Epithelial cell of esophagus (primary cell): ENCODE results near the gene CCDC197.
A peak's percentile ranks its signal among the peaks of the same experiment; 100 is the strongest.

ENCODE experiments used
- DNase-seq: peaks from one replicate; pipeline ENCODE4 v3.0.0; 2010; ENCODE audit warnings: low read depth
- H3K4me3 ChIP-seq: 2 replicates; pipeline ENCODE4 v1.5.1; 2011; ENCODE audit warnings: mild to moderate bottlenecking, low read length, control low read depth
- TF ChIP-seq, protein P1 (sequence below): IDR thresholded peaks from 2 replicates; pipeline ENCODE4 v1.5.1; 2011; ENCODE audit warnings: low read depth, mild to moderate bottlenecking, low read length, control low read depth, inconsistent platforms; ENCODE audit not compliant: insufficient read depth; ENCODE audit errors: missing control alignments

CCDC197 gene

DNA sequence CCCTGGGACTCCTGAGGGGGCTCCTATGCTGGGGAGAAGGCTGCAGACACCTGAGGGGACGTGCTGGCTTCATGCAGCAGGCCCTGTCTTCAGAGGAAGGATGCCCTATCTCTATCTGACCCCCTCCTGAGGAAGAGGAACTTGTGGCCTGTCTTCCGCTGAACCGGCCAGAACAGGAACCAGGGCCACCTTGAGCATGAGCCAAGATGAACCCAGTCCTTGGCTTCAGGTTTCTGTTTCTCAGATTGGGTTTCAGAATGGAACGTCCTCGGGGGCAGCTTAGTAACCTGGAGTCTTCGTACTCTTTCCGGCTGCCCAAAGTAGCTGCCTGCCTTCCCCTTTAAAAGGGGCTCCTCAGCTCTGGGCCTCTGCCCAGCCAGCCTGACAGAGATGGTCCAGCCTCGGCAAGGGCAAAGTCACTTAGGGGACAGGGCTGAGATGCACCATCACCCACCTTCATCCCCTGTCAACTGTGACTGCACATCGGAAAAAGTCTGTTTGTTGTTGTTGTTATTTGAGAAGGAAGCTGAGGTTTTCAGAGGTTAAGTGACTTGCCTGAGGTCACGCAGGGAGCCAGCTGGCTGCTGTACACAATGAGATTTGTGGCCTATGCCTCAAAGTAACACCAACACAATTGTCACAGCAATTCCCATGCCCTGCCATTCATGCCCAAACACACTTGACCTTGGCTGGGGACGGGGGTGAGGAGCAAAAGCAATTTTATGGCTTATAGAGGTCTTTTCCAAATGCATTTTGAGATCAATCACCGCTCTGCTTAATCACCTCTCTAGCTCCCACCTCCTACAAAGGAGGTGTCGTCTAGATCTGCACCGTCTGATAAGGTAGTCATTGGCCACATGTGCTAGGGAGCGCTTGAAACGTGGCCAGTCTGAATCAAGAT lies 34.1 kb upstream of the CCDC197 start:
- H3K4me3 ChIP-seq: no peak overlapping the region
- DNase-seq: no peak
- TF ChIP-seq, protein P1, sequence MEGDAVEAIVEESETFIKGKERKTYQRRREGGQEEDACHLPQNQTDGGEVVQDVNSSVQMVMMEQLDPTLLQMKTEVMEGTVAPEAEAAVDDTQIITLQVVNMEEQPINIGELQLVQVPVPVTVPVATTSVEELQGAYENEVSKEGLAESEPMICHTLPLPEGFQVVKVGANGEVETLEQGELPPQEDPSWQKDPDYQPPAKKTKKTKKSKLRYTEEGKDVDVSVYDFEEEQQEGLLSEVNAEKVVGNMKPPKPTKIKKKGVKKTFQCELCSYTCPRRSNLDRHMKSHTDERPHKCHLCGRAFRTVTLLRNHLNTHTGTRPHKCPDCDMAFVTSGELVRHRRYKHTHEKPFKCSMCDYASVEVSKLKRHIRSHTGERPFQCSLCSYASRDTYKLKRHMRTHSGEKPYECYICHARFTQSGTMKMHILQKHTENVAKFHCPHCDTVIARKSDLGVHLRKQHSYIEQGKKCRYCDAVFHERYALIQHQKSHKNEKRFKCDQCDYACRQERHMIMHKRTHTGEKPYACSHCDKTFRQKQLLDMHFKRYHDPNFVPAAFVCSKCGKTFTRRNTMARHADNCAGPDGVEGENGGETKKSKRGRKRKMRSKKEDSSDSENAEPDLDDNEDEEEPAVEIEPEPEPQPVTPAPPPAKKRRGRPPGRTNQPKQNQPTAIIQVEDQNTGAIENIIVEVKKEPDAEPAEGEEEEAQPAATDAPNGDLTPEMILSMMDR: no peak

DNA sequence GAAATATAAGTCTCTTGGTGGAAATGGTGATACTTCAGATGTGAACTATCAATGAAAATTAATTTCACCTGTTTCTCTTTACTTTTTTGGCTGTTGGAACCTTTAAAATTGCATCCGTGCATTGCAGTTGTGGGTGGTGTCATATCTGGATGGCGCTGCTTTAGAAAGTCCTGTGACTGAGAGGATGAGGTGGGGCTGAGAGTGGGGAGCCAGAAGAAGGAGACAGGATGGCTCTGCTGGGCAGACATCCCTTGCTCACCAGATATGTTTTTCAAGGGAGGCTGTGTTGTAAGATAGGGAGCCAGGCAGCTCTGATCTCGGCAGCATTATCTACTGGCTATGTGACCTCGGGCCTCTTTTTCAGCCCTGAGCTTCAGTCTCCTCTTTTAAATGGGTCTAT lies 33.4 kb upstream of the CCDC197 start:
- TF ChIP-seq, protein P1: no peak
- DNase-seq: no peak
- no peak overlapping the region for H3K4me3 ChIP-seq

DNA sequence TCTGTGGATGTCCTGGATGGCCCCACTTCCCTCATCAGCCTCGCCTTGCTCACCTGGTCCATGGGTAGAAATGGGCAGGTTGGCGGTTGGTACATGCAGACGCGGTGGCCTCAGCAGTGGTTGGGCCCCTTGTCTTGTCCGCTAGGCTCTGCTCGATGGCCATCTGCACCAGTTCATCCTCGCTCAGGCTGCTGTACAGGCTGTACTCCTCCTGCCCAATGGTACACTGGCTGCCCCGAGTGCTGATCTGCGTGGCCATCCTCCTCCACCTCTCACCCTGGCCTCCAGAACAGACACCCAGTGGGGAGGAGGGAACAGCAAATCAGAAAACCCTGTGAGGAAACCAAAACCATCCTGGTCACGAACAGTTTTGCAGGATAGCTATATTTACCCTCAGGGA lies 32.8 kb upstream of the CCDC197 start:
- DNase-seq: no peak
- no peak overlapping the region for H3K4me3 ChIP-seq
- TF ChIP-seq, protein P1: no peak

DNA sequence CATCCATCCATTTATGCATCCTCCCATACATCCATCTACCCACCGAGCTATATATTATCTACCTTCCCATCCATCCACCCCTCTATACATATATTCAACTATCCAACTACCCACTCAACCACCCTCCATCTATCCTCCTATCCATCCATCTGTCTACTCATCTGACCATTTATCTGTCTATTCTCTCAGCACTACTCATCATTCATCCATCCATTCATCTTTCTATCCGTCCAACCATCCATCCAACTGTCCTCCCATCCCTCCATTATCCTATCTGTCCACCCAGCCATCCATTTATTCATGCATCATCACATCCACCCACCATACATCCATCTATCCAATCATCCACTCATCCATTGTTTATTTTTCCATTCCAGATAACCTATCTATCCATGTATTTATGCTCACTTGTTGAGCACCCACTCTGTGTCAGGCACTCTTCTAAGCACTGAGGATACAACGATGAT lies 32.2 kb upstream of the CCDC197 start:
- TF ChIP-seq, protein P1: no peak
- no peak for DNase-seq
- no peak overlapping the region for H3K4me3 ChIP-seq

DNA sequence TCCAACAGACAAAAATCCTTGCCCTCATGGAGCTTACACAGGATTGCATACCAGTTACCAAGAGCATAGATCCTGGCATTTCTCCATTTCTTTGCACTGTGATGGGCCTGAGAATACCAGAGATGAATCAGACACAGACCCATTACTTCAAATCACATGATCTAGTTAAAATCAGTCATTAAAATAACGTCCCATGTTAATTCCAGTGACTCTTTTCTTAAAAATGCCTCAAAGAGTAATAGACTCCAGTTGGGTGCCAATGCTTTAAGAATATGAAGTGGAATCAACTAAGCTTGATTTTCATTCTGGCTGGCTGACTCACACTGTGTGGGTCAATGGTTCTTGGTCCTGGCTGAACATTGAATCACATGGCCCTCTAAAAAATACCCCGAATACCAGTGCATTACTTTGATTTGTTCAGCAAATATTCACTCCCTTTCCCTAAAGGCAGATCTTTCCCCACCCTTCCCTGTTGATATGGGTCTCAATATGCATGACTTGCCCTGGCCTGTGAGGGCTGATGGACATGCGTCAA lies 31.7 kb upstream of the CCDC197 start:
- H3K4me3 ChIP-seq: no peak overlapping the region
- peak; percentile 72 for DNase-seq
- TF ChIP-seq, protein P1: no peak

DNA sequence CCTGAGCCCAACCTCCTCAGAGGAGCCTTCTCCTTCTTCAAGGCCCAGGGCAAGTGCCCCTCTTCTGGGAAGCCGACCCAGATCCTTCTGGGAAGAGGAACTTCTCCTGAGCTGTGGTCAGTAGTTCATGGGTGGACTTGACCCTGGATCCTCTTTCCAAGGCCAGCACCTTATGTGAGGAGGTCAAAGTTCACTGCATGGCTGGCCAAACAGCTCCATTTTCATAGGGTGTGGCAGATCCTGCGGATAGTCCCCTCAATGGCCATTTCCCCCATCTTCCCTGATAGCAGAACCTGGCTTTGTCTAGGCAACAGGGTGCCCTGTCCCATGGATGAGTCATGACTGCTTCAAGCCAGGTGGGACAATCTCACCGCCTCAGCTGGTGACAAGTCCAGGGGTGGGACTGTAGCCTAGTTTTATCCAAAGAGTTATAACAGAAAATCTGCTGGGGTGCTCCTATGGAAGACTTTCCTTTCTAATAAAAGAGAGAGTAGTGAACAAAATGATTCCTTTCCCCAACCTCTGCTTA lies 31.1 kb upstream of the CCDC197 start:
- TF ChIP-seq, protein P1: no peak
- no peak for DNase-seq
- no peak overlapping the region for H3K4me3 ChIP-seq
